ENCODE data around the gene PMEPA1.

The PMEPA1 gene

DNA sequence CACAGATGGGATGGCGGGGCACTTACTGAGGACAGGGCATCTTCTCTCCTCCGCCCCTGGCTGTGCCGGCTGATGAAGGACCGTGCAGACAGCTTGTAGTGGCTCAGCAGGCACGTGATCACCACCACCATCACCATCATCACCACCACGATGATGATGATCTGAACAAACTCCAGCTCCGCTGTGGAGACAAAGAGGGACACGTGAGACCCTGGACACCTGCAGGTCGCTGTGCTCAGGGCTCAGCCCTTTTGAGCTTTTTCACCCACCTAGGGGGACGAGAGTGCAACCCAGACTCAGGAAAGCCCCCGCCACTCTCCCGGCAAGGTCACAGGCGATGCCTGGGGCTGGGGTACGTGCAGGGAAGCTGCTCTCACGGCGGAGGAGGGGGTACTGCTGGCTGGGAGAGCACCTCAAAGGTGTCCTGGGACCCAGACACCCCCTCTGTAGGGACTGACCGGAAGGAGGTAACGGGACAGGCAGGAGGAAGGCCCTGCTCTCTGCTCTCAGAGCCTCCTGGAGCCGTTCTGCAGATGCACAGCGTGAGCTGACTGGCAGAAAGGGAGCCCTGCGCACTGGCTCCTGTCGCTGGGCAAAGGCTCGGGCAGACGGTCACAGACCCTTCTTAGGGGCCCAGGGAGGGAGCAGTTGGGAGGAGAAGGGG, 50.2 kb downstream of the PMEPA1 start:
- peak; percentile 25 for DNase-seq

DNA sequence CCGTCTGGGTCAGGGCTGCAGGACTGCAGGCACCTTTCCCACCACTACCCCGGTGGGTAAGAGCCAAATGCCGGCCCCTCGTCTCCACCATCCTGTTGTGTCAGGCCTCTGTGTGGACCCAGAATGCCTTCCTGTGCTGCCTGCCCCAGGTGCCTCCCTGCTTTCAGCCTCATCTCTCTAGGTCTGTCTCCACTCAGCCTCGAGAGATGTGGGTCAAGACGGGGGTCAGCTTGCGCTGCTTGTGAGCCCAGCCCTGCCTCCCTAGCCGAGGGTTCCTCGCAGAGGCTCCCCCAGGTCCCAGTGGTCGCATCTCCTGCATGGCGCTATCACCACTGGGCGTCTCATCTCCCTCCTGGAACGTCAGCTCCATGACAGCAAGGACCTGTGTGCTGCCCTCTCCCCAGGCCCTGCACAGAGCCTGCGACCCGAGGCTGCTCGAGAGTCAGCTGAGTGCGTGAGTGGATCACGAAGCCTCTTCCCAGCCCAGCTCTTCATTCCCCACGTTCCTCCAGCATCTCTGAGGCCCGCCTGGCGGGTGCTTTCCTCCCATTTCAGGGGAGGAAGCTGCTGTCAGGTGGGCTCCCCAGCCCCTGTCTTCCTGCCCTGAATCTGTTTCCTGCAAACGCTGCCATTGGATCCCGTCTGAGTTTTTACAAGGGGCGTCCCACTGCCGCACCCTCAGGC, 50.8 kb downstream of the PMEPA1 start:
- DNase-seq = peak; percentile 29

DNA sequence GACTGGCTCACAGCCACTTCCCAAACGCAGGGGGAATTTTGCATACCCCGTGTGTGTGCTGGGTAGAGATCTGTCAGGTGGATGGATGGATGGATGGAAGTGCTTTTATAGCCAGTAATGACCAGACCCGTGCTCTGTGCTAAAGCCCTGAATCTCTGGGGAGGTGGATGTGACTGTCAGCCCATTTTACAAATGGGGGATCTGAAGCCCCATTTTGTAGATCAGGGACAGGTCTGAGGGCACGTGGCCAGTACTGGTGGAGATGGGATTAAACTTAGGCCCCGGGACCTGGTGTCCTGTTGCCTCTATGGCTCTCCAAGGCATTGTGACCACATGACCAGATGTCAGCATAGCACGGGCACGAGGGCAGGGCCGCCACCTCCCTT, 51.4 kb downstream of the PMEPA1 start:
- peak; percentile 14 for DNase-seq

DNA sequence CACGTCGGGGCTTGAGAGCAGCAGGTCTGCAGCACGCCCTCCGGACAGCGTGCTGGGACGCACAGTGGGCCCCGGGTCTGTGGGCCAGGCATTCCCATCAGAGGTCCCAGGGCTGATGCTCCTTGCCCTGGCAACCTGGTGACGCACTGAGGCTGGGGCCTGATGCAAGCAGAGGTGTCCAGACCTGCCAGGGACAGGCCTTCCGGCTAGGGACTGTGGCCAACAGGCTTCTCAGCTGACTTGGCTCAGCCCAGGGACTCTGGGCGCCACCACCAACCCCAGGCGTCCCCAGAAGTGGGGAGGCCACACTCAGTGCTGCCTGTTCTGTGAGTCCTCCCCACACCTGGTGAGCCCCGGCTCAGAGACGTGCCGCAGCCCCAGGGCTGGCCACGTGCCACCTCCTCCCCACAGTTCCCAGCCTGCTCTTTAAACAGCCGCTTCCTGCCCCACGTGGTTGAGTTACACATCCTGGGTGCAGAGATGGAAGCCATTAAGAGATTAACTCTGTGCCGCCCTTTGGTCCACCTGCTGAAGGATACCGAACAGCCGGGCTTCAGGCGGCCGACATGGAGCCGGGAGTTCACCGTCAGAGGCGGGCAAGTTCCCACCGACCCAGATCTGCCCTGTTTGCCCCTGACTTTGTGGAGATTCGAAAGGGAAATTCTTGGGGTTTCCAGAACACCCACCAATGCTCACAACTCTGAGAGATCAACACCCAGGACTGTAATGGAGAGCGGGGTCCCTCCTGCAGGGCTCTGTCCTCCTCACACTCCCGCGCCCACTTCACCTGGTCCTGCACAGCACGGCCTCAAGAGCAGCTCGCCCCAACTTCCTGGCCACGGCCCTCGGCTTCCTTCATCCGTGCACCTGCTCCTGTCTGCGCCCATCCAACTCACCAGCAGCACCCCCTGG, 52.0 kb downstream of the PMEPA1 start:
- peak; percentile 34 for DNase-seq

DNA sequence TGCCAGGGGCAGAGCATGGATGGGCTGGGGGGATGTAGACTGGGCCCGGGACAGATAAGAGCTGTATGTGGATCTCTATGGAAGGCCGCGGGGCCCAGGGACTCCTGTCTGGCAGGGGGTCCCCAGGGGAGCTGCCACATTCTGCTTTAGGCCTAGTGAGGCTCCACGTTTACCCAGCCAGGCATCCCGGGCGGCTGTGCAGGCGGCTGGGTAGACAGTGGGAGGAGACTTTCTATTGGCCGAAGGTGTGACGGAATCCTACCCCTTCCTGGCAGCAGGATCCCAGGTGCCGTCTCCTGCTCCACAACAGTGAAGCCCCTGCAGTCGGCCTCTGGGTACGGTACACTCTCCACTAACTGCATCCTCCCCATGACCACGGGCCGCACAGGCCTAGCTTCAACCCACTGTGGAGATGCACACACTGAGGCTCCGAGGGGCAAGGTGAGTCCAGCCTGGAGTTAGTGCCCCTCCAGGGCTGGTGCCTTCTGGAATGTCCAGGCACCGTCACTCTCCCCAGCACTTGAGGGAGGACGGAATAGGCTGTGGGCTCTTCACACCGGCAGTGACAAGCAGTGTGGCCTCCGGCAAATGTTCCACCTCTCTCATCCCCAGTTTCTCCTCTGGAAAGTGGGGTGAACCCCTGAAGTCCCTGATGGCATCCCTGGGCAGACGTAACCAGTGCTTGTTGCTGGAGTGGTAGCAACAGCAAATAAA, 52.8 kb downstream of the PMEPA1 start:
- peak; percentile 20 for DNase-seq

DNA sequence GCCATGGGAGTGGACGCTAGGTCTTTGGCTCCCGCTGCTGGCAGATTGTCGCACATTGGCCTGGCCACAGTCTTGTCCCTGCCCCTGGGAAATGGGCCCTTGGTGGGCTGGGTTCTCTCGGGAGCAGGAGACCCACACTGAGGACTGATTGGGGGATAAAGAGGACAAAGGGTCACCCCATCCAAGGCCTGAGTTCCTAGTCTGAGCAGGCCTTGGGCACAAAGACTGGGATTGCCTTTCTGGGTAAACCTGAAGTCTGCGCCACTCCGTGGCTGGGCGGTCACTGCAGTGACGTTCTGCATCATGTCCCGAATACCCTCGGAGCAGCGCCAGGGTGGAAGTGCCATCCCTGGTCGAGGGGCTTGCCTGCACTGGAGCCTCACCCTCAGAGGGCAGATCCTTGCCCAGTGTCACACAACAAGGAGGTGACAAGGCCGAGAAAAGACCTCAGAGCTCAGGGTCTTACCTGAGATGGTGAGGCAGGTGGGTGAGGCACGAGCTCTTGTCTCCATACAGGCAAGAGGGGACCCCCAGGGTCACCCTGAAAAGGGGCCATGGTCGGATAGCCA, 53.5 kb downstream of the PMEPA1 start:
- DNase-seq = no peak

DNA sequence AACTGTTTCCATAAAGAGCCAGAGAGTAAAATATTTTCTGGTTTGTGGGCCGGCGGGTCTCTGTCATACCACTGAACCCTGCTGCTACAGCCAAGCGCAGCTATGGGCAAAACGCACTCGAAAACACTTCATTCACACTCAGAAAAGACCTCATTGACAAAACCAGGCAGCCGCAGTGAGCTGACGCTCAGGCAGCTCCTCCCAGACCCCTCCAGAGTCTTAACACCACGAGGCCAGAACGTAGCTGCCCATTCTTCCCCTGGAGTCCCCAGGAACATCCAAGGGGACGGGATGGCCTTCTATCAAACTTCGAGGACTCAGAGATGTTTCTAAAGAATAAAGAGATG, 54.0 kb downstream of the PMEPA1 start:
- no peak for DNase-seq

DNA sequence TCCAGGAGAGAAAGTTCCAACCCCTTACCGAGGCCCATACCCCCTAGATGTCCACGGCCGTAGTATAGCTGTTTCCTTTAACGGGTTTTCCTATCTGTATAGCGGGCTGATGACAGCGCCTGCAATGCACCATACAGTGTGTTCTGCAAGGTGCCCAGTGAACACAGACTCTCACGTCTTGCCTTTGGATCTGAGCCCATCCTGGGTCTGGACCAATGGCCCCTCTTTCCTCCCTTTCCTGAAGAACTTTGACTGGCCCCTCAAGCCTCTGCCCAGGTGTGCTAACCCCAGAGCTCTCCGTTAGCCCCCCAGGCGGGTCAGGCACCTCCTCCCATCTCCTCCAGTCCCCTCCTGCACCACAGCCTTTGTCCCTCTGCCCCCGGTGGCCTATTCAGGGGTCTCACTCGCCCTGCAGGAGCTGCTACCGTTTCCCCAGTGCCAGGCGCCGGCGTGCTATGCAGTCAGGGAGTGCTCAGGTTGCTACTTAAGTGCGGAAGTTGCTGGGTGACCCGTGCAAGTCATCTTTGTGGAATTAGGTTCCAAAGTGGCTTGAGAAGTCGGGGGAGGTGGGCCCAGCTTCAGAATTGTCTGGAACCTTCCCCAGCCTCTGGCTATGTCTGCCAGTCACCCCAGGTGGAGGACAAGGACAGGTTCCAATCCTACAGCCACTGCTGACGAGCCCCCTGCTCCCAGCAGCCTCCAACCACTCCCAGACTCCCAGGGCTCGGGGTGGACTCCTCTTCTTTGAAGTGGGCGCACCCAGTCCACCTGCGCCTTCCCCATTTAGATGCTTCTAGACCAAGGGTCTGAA, 54.6 kb downstream of the PMEPA1 start:
- DNase-seq = no peak

DNA sequence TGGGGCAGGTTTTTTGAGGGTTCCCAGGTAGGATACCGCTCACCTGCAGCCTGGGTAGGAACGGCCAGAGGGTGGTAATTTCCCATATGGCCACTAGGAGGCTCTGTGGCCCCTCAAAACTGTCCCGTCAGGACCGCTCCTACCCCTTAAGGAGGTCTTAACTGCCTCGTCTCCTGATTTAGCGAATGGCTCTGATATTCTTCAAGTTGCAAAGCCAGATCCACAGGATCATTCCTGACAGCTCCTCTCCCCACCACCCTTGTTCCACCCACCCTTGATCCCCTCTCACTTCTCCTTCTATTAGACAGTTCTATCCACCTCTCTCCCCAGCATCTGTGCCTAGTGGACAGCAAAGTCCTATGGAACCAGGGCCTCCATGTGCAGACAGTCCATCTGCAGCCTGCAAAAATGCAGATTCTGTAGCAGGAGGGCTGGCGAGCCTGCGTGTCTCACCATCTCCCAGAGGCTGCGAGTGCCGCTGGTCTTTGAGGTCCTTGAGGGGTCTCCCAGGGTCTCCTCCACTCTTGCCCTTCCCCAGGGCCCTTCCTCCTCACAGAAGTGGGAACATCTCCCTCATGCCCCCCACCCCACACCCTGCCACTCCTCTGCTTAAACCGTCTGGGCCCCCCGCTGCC, 55.3 kb downstream of the PMEPA1 start:
- DNase-seq = no peak

DNA sequence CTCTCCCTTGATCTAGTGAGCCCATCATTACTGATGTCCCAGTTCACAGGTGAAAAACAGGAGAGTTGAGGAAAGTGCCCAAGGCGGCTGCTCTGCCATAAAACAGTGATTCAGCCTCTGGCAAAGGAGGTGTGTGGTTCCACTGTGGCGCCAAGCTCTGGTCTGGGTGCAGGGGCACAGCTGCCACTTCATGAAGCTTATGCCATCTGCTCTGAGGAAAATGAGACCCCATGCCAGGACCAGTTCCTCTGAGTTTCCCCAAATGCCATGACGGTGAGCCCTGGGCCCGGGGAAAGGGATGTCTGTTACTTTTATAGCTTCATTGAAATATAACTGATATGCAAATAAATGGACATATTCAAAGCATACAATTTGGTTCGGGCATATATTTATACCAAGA, 55.9 kb downstream of the PMEPA1 start:
- no peak for DNase-seq

DNA sequence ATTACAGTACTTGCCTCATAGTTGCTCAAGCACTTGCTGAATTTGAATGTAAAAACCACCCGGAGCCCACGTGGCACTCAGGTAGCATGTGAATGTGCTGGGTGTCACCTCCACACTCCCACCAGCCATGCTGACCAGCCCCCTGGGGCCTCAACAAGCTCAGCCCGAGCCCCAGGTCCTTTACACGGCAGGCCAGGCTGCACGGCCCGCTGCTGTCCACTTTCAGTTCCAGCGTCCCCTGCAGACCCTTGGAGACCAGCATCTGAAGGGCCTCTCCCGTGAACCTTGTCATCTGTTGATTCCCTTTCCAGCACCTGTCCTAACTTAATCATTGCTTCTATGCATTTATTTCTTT, 56.3 kb downstream of the PMEPA1 start:
- no peak for DNase-seq

DNA sequence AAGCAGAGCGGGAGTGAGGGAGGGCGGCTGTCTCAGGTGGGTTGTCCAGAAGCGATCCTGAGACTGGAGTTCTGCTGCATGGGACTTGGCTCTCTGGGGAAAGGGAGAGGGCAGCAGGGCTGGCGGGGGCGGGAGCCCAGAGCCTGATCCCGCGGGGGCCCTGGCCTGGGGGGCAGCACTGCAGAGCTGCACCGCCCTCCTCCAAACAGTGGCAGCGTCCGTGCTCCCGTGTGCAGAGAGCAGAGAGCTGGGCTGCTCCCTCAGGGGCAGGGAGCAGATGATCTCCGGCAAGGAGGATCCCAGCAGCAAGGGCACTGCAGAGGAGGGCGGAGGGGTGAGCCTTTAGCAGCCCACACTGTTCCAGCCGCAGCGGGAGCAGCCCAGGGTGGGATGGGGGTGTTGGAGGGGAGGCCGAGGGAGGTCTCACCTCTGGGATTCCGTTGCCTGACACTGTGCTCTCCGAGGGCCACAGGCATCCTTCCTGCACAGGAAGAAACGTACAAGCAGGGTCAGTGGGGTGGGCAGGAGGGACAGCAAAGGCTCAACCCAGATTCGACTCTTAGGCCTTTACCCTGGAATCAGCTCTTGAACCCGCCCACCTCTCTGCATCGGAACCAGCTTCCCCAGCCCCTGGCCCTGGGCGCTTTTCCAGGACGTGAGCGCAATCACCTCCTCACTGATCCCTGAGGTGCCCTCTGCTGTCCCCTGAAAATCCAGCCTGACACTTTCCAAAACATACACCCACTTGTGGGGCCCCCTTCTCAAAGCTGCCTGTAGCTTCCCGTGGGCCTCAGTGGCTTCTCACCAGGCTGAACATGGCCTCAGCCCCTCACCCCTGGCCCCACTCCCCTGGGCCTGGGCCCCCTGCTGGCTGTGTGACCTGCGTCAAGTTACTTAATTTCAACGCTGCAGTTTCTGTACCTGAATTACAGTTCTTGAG, 56.9 kb downstream of the PMEPA1 start:
- DNase-seq = no peak

DNA sequence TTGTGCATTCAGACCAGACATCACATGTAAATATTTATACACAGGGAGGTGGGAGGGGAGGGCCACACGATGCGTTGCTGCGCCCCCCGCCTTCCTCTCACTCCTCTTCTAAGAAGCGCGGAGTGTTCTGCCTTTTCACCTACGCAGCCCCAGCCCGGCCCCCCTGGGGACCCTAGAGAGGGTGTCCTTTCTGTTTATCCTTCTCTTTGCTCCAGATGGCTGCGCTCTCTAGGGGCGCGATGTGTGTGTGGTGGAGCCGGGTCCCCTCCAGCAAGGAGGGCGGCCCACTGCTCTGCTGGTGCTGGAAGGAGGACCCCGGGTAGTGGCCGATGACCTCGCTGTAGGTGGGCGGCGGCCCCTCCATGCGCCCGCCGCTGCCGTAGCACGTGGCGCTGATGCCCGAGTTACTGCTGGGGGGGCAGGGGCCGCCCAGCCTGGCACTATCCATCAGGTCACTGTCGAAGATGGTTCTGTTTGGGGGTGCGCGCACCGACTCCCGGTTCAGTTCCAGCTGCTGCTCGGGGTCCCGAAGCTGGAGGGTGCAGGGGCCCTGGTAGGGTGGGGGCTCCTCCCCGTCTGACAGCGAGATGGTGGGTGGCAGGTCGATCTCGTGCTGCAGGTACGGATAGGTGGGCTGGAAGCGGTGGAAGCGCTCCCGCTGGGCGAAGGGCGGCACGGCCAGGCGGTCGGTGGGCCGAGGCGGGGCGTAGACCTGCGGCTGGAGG, 57.8 kb downstream of the PMEPA1 start:
- no peak for DNase-seq

DNA sequence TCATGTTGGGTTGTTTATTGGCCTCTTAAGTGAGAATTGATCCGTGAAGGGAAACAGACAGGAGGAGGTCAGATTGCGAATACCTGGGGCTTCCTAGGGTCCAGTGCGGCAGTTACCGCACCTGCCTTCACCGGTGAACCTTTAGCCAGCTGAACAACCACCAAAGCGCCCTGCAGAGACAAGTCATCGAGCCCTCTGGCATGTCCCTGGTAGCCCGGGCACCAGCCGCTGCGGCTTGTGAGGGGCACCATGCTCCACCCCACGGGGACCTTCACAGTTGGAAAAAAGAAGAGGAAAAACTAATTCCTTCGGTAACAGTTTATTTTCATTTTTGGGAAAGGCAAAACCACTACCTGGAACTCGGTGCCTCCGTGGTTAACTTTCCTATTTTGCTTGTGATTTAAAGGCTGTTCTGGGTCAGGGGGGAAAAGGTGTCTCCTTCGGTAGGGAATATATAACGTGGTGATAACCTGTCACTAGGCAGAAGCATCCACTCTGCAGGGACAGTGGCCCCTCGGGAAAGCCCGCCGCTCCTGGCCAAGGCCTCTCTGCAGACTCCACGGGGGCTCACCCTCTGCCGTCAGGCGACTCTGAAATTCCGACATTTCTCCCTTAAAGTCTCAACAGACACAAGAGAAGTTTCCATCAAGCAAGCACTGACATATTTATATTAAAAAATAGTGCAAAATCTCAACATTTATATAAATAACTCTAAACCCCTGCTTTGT, 58.9 kb downstream of the PMEPA1 start:
- no peak for DNase-seq

DNA sequence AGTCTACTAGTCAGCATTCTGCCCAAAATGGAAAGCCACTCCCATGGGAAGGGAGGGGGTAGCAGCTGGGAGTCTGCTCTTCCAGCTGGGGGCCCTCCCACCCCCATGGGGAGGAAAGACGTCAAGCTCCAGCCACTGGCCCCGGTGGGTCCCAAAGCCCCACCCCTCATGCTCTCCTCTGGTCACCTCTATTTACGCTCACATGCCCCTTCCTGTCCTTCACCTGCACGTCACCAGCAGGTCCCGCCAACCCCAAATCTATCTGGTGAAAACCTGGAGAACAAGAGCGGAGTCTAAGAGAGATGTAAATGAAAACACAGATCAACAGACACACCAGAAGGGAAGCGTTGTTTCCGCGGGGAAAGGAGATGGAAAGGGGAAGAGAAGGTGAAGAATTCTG, 59.5 kb downstream of the PMEPA1 start:
- no peak for DNase-seq

DNA sequence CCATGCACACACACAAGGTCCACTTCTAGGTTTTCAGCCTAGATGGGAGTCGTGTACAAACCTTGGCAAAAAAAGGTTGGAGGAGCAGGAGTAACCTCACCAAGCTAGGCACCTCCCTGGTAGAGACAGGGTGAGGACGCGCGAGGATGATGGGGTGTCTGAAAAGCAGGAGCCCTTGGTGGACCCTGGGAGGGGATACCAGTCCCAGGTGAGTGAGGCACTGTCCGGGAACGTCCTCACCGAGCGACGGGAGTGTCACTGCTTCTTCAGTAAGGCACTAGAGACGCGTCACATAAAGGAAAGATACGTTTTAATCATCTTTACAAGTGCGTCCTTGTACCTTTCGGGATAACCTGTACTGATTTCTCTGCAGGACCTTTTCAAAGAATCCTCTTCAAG, 60.2 kb downstream of the PMEPA1 start:
- no peak for DNase-seq

DNA sequence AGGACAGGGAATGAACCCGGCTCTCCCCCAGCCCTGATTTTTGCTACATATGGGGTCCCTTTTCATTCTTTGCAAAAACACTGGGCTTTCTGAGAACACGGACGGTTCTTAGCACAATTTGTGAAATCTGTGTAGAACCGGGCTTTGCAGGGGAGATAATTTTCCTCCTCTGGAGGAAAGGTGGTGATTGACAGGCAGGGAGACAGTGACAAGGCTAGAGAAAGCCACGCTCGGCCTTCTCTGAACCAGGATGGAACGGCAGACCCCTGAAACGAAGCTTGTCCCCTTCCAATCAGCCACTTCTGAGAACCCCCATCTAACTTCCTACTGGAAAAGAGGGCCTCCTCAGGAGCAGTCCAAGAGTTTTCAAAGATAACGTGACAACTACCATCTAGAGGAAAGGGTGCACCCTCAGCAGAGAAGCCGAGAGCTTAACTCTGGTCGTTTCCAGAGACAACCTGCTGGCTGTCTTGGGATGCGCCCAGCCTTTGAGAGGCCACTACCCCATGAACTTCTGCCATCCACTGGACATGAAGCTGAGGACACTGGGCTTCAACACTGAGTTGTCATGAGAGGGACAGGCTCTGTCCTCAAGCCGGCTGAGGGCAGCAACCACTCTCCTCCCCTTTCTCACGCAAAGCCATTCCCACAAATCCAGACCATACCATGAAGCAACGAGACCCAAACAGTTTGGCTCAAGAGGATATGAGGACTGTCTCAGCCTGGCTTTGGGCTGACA, 60.8 kb downstream of the PMEPA1 start:
- no peak for DNase-seq

Data from left hindlimb (tissue), 1 donor.